Uterus (tissue), 4 donors: ENCODE measurements around the gene GAP43. TPM values are rescaled to one million over a fixed set of nuclear protein-coding genes. Genes with fewer than 3 reads are reported as not detected.

ENCODE experiments used
- DNase-seq, 2 donors: peaks; one replicate each; pipeline ENCODE4 v3.0.0-alpha.2; 2019 to 2020
- H3K27ac ChIP-seq, 2 donors: fragments of 200-600 bp; sonication (generic); 1 replicate in 1 of 2; 2 replicates in 1 of 2; pipeline ENCODE4 v1.5.1; 2016 to 2018
- H3K27me3 ChIP-seq, 2 donors: fragments of 200-600 bp; sonication (generic); one replicate each; pipeline ENCODE4 v1.5.1; 2018 to 2019; ENCODE audit warnings: control low read depth in 1 of 2
- H3K36me3 ChIP-seq, 2 donors: fragments of 200-600 bp; sonication (generic); one replicate each; pipeline ENCODE4 v1.5.1; 2019; ENCODE audit warnings: control low read depth in 1 of 2
- H3K4me1 ChIP-seq, 2 donors: fragments of 200-600 bp; sonication (generic); one replicate each; pipeline ENCODE4 v1.5.1; 2018 to 2019; ENCODE audit warnings: control low read depth in 1 of 2
- H3K4me3 ChIP-seq, 2 donors: fragments of 200-600 bp; sonication (generic); 1 replicate in 1 of 2; 2 replicates in 1 of 2; pipeline ENCODE4 v1.5.1; 2018 to 2019; ENCODE audit warnings: mild to moderate bottlenecking in 1 of 2
- H3K9me3 ChIP-seq, 2 donors: fragments of 200-600 bp; sonication (generic); one replicate each; pipeline ENCODE4 v1.5.1; 2019; ENCODE audit warnings: control low read depth in 1 of 2
- CTCF ChIP-seq, 4 experiments: fragments of 200-600 bp in 2 of 4; fragments of 450-650 bp in 2 of 4; sonication (generic) in 2 of 4; IDR thresholded peaks; one replicate each; pipeline ENCODE4 v1.5.1; 2016 to 2019; ENCODE audit warnings: antibody characterized with exemption in 4 of 4, mild to moderate bottlenecking in 2 of 4, moderate library complexity in 1 of 4
- POLR2A ChIP-seq, 2 donors: fragments of 450-650 bp; IDR thresholded peaks; one replicate each; pipeline ENCODE4 v1.6.1; 2016; ENCODE audit warnings: antibody characterized with exemption in 2 of 2, mild to moderate bottlenecking in 1 of 2, moderate library complexity in 1 of 2
- intact Hi-C: fragments of 100-400 bp; cut with DNase I; formaldehyde crosslinking; loops from one replicate; pipeline ENCODE4 v1.15.1; 2023; ENCODE audit warnings: low total_unique reads
- total RNA-seq, 4 donors: library from RNA; depleted of rRNA in 3 of 4; stranded (reverse); fragments of >200 nt in 3 of 4; gene quantifications; one replicate each; pipeline versions ENCODE4 v1.1.0 to v1.2.4, GENCODE V29; 2014 to 2023
- donor health status: DM: yes; HTN: yes; CAD: no.

Gene GAP43
- total RNA-seq, 4 donors from 2014 or later = 7.0 TPM; not detected in 3

- no peaks in the 10 kb centered on the region for H3K4me1 ChIP-seq
- TF ChIP-seq CTCF (IDR thresholded peaks at IDR 0.05) (no peak), POLR2A (IDR thresholded peaks at IDR 0.05) (no peak)
- H3K9me3 ChIP-seq = no peaks in the 10 kb centered on the region
- intact Hi-C loops = no loop called here
- H3K4me3 ChIP-seq = no peak overlapping the region
- DNase-seq = no peak
- H3K36me3 ChIP-seq = no peaks in the 10 kb centered on the region
- no peaks in the 10 kb centered on the region for H3K27me3 ChIP-seq
- H3K27ac ChIP-seq = no peak overlapping the region
Observed at GRCh38 chr3:115617591-115617990, 5.7 kb upstream of the GAP43 start.

GRCh38 chr3:115624029-115624741 lies 875 bp downstream of the GAP43 start:
- DNase-seq = no peak
- H3K9me3 ChIP-seq = no peaks in the 10 kb centered on the region
- no peak overlapping the region for H3K27ac ChIP-seq
- no peak overlapping the region for H3K4me3 ChIP-seq
- H3K4me1 ChIP-seq = no peaks in the 10 kb centered on the region
- intact Hi-C loops = no loop called here
- no peaks in the 10 kb centered on the region for H3K27me3 ChIP-seq
- no peaks in the 10 kb centered on the region for H3K36me3 ChIP-seq
- no peak for TF ChIP-seq POLR2A (IDR thresholded peaks at IDR 0.05)
- TF ChIP-seq CTCF (IDR thresholded peaks at IDR 0.05) = no peak

- no peaks in the 10 kb centered on the region for H3K4me1 ChIP-seq
Observed at GRCh38 chr3:115624901-115625300, 1.6 kb downstream of the GAP43 start.

GRCh38 chr3:115626006-115626409 lies 2.7 kb downstream of the GAP43 start:
- Histone ChIP-seq H3K36me3 (no peaks in the 10 kb centered on the region), H3K4me1 (no peaks in the 10 kb centered on the region), H3K4me3 (no peak overlapping the region), H3K27ac (no peak overlapping the region), H3K9me3 (no peaks in the 10 kb centered on the region), H3K27me3 (no peaks in the 10 kb centered on the region)
- intact Hi-C loops = no loop called here
- no peak for DNase-seq
- TF ChIP-seq POLR2A (IDR thresholded peaks at IDR 0.05) (no peak), CTCF (IDR thresholded peaks at IDR 0.05) (no peak)

More at GRCh38 chr3:115624901-115625300, 1.6 kb downstream of the GAP43 start:
- intact Hi-C loops = no loop called here
- Histone ChIP-seq H3K9me3 (no peaks in the 10 kb centered on the region), H3K36me3 (no peaks in the 10 kb centered on the region), H3K4me3 (no peak overlapping the region), H3K27me3 (no peaks in the 10 kb centered on the region), H3K27ac (no peak overlapping the region)
- TF ChIP-seq CTCF (IDR thresholded peaks at IDR 0.05) = no peak
- no peak for TF ChIP-seq POLR2A (IDR thresholded peaks at IDR 0.05)
- no peak for DNase-seq

- H3K36me3 ChIP-seq = no peaks in the 10 kb centered on the region
- no peak overlapping the region for H3K4me3 ChIP-seq
- no peaks in the 10 kb centered on the region for H3K4me1 ChIP-seq
- H3K27ac ChIP-seq = no peak overlapping the region
- no peak for DNase-seq
- no peaks in the 10 kb centered on the region for H3K27me3 ChIP-seq
- no peak for TF ChIP-seq POLR2A (IDR thresholded peaks at IDR 0.05)
- no peak for TF ChIP-seq CTCF (IDR thresholded peaks at IDR 0.05)
- no peaks in the 10 kb centered on the region for H3K9me3 ChIP-seq
- intact Hi-C loops = no loop called here
Observed at GRCh38 chr3:115626721-115627120, 3.4 kb downstream of the GAP43 start.
